Skeletal muscle satellite cell (primary cell): ENCODE data around the gene ZDHHC13.
"Not testable (repeated sequence)": the region's sequence is repeated elsewhere in the genome, so short reads cannot be mapped to it uniquely, and the experiment has no call there.

Experiments
- H3K27me3 ChIP-seq: 2 replicates; pipeline ENCODE4 v1.7.0; 2013; ENCODE audit warnings: low read length; ENCODE audit not compliant: control insufficient read depth, insufficient read depth
- H3K36me3 ChIP-seq: 2 replicates; pipeline ENCODE4 v1.7.0; 2013; ENCODE audit warnings: mild to moderate bottlenecking, control low read depth, low read length; ENCODE audit not compliant: insufficient read depth
- H3K4me1 ChIP-seq: 2 replicates; pipeline ENCODE4 v1.7.0; 2013; ENCODE audit warnings: low read length; ENCODE audit not compliant: control insufficient read depth, insufficient read depth
- H3K4me2 ChIP-seq: 2 replicates; pipeline ENCODE4 v1.7.0; 2013; ENCODE audit warnings: mild to moderate bottlenecking, low read length
- H3K4me3 ChIP-seq: 2 replicates; pipeline ENCODE4 v1.7.0; 2013; ENCODE audit warnings: low read length
- H3K9ac ChIP-seq: 2 replicates; pipeline ENCODE4 v1.7.0; 2013; ENCODE audit warnings: mild to moderate bottlenecking, low read depth, low read length, moderate library complexity
- H3K9me3 ChIP-seq: replicated peaks from 2 replicates; pipeline ENCODE4 v1.7.0; 2013; ENCODE audit warnings: mild to moderate bottlenecking, control low read depth, low read length

The ZDHHC13 gene

DNA sequence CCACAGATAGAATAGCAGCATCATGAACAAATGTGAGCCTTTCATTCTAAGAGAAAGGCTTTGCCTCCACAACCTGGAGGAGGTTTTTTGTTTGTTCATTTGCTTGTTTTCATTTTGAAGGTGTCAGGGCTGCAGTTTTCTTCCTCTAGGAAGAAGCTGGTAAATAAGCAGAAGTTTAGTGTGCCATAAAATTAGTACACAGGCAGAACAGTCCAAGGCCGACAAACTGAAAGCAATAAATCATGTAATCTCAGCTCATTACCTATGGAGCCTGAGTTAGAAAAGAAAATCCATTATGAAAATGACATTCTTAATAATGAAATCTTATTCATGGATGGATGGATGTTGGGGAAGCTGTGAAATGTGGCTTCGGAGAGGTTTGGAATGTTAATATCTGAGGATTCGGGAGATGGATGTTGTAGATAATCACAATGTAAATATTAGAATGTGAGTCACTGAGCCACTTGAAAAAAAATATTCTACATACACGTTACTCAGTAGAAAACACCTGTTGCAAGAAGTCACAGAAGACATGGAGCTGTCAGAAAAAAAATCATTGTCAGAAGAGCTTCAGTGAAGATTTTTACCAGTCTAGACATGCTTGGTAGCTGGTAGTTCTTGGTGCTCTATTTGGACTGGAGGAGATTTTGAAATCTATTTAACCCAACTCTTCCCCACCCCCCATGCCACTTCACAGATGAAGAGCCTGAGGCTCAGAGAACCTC, 15.0 kb upstream of the ZDHHC13 start:
- H3K4me2 ChIP-seq, result peak overlapping the region; percentile 19
- H3K9ac ChIP-seq, result no peak overlapping the region
- peaks cover 14% of the 10 kb centered on the region for H3K4me1 ChIP-seq
- H3K4me3 ChIP-seq, result no peak overlapping the region
- no peaks in the 10 kb centered on the region for H3K9me3 ChIP-seq
- peaks cover 77% of the 10 kb centered on the region for H3K27me3 ChIP-seq
- no peaks in the 10 kb centered on the region for H3K36me3 ChIP-seq

DNA sequence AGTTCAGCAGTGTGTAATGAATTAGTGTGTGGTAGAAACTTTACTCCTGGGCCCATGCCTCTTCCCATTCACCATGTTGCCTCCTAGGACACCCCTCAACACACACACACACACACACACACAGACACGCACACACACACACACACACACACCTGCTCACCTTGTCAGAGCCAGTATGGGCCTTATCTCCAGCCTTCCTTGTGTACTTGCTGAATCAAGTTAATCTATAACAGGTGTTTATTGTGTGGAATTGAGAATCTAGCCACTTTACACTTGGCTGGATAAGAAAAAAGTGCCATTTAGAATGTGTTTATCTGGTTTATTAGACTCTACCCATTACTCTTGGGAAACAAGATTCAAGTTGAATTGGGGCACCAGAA, 14.5 kb upstream of the ZDHHC13 start:
- H3K4me3 ChIP-seq, result no peak overlapping the region
- H3K9ac ChIP-seq, result no peak overlapping the region
- no peaks in the 10 kb centered on the region for H3K9me3 ChIP-seq
- H3K4me1 ChIP-seq, result peaks cover 14% of the 10 kb centered on the region
- no peak overlapping the region for H3K4me2 ChIP-seq
- peaks cover 71% of the 10 kb centered on the region for H3K27me3 ChIP-seq
- no peaks in the 10 kb centered on the region for H3K36me3 ChIP-seq

DNA sequence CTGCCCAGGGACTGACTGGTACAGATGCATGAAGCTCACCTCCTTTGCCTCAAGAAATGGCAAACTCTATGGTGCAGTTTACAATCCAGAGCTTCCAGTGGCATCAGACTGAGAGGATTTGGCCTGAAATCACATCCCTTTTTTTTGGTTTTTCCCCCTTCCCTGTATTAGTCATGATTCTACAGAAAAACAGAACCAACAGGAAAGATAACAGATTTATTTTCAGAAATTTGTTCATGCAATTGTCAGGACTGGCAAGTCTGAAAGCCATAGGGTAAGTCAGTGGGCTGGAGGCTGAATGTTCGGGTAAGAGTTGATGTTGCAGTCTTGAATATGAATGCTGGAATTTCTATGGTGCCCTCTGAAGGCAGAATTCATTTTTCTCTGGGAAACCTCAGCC, 12.0 kb upstream of the ZDHHC13 start:
- Histone ChIP-seq H3K9me3 (no peaks in the 10 kb centered on the region), H3K4me3 (no peak overlapping the region), H3K4me2 (no peak overlapping the region), H3K4me1 (peaks cover 14% of the 10 kb centered on the region), H3K9ac (no peak overlapping the region), H3K36me3 (no peaks in the 10 kb centered on the region), H3K27me3 (peaks cover 66% of the 10 kb centered on the region)

DNA sequence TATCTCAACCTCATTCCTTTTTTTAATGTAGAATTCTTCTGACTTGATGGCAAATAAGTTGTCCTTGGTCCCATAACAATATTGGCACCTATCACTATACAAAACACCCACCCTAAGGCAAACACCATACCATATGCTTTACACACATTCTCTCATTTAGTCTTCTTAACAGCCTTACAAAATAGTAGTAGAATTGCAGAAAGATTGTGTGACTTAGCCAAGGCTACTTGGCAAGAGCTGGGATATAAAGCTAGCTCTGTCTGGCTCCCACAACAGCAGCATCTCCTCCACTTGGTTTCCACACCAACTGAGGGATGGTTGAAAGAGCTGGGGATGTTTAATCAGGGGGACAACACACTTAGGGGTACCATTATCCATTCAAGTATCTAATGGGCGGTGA, 9.8 kb upstream of the ZDHHC13 start:
- H3K9me3 ChIP-seq, result no peaks in the 10 kb centered on the region
- H3K4me2 ChIP-seq, result no peak overlapping the region
- H3K4me1 ChIP-seq, result peaks cover 8% of the 10 kb centered on the region
- no peak overlapping the region for H3K9ac ChIP-seq
- peaks cover 71% of the 10 kb centered on the region for H3K27me3 ChIP-seq
- H3K4me3 ChIP-seq, result no peak overlapping the region
- H3K36me3 ChIP-seq, result no peaks in the 10 kb centered on the region

GRCh38 chr11:19110295-19110694, 6.7 kb upstream of the ZDHHC13 start:
- H3K4me1 ChIP-seq, result no peaks in the 10 kb centered on the region
- no peaks in the 10 kb centered on the region for H3K36me3 ChIP-seq
- H3K9me3 ChIP-seq, result no peaks in the 10 kb centered on the region
- H3K4me2 ChIP-seq, result no peak overlapping the region
- H3K27me3 ChIP-seq, result peaks cover 72% of the 10 kb centered on the region
- H3K4me3 ChIP-seq, result no peak overlapping the region
- H3K9ac ChIP-seq, result no peak overlapping the region

GRCh38 chr11:19111809-19112208, 5.2 kb upstream of the ZDHHC13 start:
- Histone ChIP-seq H3K4me2 (no peak overlapping the region), H3K36me3 (no peaks in the 10 kb centered on the region), H3K4me3 (no peak overlapping the region), H3K4me1 (no peaks in the 10 kb centered on the region), H3K27me3 (peaks cover 57% of the 10 kb centered on the region), H3K9ac (no peak overlapping the region), H3K9me3 (no peaks in the 10 kb centered on the region)

DNA sequence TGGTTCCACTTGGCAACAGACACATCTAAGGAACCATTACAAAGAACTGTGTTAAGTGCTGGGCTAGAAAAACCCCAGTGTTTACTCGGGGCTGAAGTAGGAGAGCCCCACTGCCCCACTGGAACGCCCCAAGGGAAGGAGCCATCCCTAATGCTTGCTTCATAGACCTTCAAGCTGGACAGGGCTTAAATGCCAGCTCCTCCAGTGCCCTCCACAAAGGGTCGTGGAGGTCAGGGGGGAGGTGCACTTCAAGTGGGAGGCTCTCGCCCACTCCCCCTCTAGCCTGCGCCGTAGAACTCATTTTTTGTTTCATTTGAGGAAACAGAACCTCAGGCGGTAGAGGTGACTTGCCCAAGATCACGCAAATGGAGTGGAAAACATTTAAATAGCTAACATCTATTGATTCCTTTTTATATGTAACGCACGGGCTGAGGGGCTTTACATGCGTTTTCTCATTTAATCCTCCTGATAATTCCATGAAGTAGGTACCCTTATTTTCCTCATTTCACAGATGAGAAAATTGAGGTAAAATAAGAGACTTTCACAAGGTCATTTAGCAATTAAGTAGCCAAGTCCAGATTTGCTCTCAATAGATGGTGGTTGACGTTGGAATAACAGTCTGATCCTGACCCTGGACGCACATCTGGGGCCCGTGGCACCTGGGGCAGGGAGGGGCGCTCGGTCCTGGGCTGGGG, 545 bp upstream of the ZDHHC13 start:
- Histone ChIP-seq H3K36me3 (no peaks in the 10 kb centered on the region), H3K9me3 (no peaks in the 10 kb centered on the region), H3K4me3 (peak overlapping the region; percentile 96), H3K9ac (peak overlapping the region; percentile 87), H3K27me3 (peaks cover 28% of the 10 kb centered on the region), H3K4me2 (peak overlapping the region; percentile 89), H3K4me1 (peaks cover 9% of the 10 kb centered on the region)

- H3K27me3 ChIP-seq, result peaks cover 16% of the 10 kb centered on the region
- peak overlapping the region; percentile 87 for H3K9ac ChIP-seq
- peak overlapping the region; percentile 89 for H3K4me2 ChIP-seq
- no peaks in the 10 kb centered on the region for H3K36me3 ChIP-seq
- H3K9me3 ChIP-seq, result no peaks in the 10 kb centered on the region
- peak overlapping the region; percentile 96 for H3K4me3 ChIP-seq
- peaks cover 9% of the 10 kb centered on the region for H3K4me1 ChIP-seq
These were observed 761 bp downstream of the ZDHHC13 start for GRCh38 chr11:19117760-19118097.

GRCh38 chr11:19121646-19122045, 4.7 kb downstream of the ZDHHC13 start:
- H3K4me1 ChIP-seq, result peaks cover 9% of the 10 kb centered on the region
- no peaks in the 10 kb centered on the region for H3K36me3 ChIP-seq
- H3K9me3 ChIP-seq, result no peaks in the 10 kb centered on the region
- H3K4me2 ChIP-seq, result no peak overlapping the region
- no peaks in the 10 kb centered on the region for H3K27me3 ChIP-seq
- H3K9ac ChIP-seq, result no peak overlapping the region
- H3K4me3 ChIP-seq, result no peak overlapping the region

- no peak overlapping the region for H3K4me3 ChIP-seq
- H3K9ac ChIP-seq, result no peak overlapping the region
- H3K4me2 ChIP-seq, result no peak overlapping the region
- H3K27me3 ChIP-seq, result no peaks in the 10 kb centered on the region
- H3K4me1 ChIP-seq, result peaks cover 1% of the 10 kb centered on the region
- H3K9me3 ChIP-seq, result no peaks in the 10 kb centered on the region
- no peaks in the 10 kb centered on the region for H3K36me3 ChIP-seq
These were observed 6.1 kb downstream of the ZDHHC13 start for GRCh38 chr11:19122960-19123615.

GRCh38 chr11:19126562-19127325, 9.8 kb downstream of the ZDHHC13 start:
- not testable (repeated sequence) for H3K9me3 ChIP-seq, H3K4me3 ChIP-seq, H3K27me3 ChIP-seq, H3K36me3 ChIP-seq, H3K9ac ChIP-seq, H3K4me1 ChIP-seq, H3K4me2 ChIP-seq
